H9 (cell line): ENCODE measurements around the gene ADAM22. TPM values are rescaled to one million over a fixed set of nuclear protein-coding genes. Genes with fewer than 3 reads are reported as not detected.

Source experiments
- DNase-seq: peaks from one replicate; pipeline ENCODE4 v3.0.0-alpha.2; 2017
- H2AFZ ChIP-seq: one replicate; pipeline ENCODE4 v1.6.1; 2013; ENCODE audit warnings: mild to moderate bottlenecking, low read length, control low read depth, moderate library complexity
- H2AK5ac ChIP-seq: 2 replicates; pipeline ENCODE4 v1.6.1; 2013; ENCODE audit warnings: low read length, control low read depth, mixed read lengths; ENCODE audit not compliant: insufficient read length
- H2BK120ac ChIP-seq: one replicate; pipeline ENCODE4 v1.6.1; 2013; ENCODE audit warnings: low read depth, mild to moderate bottlenecking, low read length, control low read depth, inconsistent platforms; ENCODE audit not compliant: poor library complexity, severe bottlenecking
- H2BK12ac ChIP-seq: 2 replicates; pipeline ENCODE4 v1.6.1; 2013; ENCODE audit warnings: low read length, control low read depth, mixed read lengths, low read depth; ENCODE audit not compliant: insufficient read length
- H2BK15ac ChIP-seq: 2 replicates; pipeline ENCODE4 v1.6.1; 2013; ENCODE audit warnings: low read depth, low read length, control low read depth
- H2BK20ac ChIP-seq: one replicate; pipeline ENCODE4 v1.6.1; 2013; ENCODE audit warnings: low read depth, mild to moderate bottlenecking, low read length, control low read depth, inconsistent platforms; ENCODE audit not compliant: poor library complexity, severe bottlenecking
- H2BK5ac ChIP-seq: 2 replicates; pipeline ENCODE4 v1.6.1; 2013; ENCODE audit warnings: low read length, control low read depth, mixed read lengths; ENCODE audit not compliant: insufficient read length
- H3K14ac ChIP-seq: 2 replicates; pipeline ENCODE4 v1.6.1; 2013; ENCODE audit warnings: low read length, control low read depth; ENCODE audit not compliant: insufficient read depth
- H3K18ac ChIP-seq: 2 replicates; pipeline ENCODE4 v1.6.1; 2013; ENCODE audit warnings: low read depth, mild to moderate bottlenecking, mixed read lengths, low read length, control low read depth; ENCODE audit not compliant: insufficient read length
- H3K23ac ChIP-seq: 2 replicates; pipeline ENCODE4 v1.6.1; 2013; ENCODE audit warnings: low read length, control low read depth, mixed read lengths, low read depth; ENCODE audit not compliant: insufficient read length
- H3K23me2 ChIP-seq: 2 replicates; pipeline ENCODE4 v1.6.1; 2013; ENCODE audit warnings: low read depth, mild to moderate bottlenecking, mixed read lengths, low read length, control low read depth; ENCODE audit not compliant: insufficient read length, poor library complexity, severe bottlenecking
- H3K27ac ChIP-seq: 2 replicates; pipeline ENCODE4 v1.5.1; 2013; ENCODE audit warnings: low read length, control low read depth, mixed read lengths, low read depth; ENCODE audit not compliant: insufficient read length
- H3K27me3 ChIP-seq: 2 replicates; pipeline ENCODE4 v1.6.1; 2013; ENCODE audit warnings: low read length, control low read depth, inconsistent platforms; ENCODE audit not compliant: insufficient read depth
- H3K4ac ChIP-seq: 2 replicates; pipeline ENCODE4 v1.6.1; 2013; ENCODE audit warnings: low read depth, mild to moderate bottlenecking, control low read depth, inconsistent platforms, low read length, moderate library complexity
- H3K4me1 ChIP-seq: 2 replicates; pipeline ENCODE4 v1.6.1; 2013; ENCODE audit warnings: low read length, control low read depth, inconsistent platforms; ENCODE audit not compliant: insufficient read depth
- H3K4me2 ChIP-seq: 2 replicates; pipeline ENCODE4 v1.6.1; 2013; ENCODE audit warnings: low read length, control low read depth, mixed read lengths; ENCODE audit not compliant: insufficient read length, insufficient read depth
- H3K56ac ChIP-seq: 2 replicates; pipeline ENCODE4 v1.6.1; 2013; ENCODE audit warnings: low read depth, mild to moderate bottlenecking, mixed read lengths, low read length, control low read depth; ENCODE audit not compliant: insufficient read length
- H3K79me1 ChIP-seq: 2 replicates; pipeline ENCODE4 v1.6.1; 2013; ENCODE audit warnings: low read depth, mild to moderate bottlenecking, moderate library complexity, low read length, control low read depth, inconsistent platforms; ENCODE audit not compliant: insufficient read depth, poor library complexity, severe bottlenecking
- H3K79me2 ChIP-seq: 2 replicates; pipeline ENCODE4 v1.6.1; 2013; ENCODE audit warnings: low read length, control low read depth, inconsistent platforms; ENCODE audit not compliant: insufficient read depth
- H3K9ac ChIP-seq: 2 replicates; pipeline ENCODE4 v1.6.1; 2013; ENCODE audit warnings: low read length, control low read depth, mixed read lengths; ENCODE audit not compliant: insufficient read length; ENCODE audit errors: extremely low read depth
- H3K9me3 ChIP-seq: one replicate; pipeline ENCODE4 v1.6.1; 2013; ENCODE audit warnings: low read depth, low read length, inconsistent platforms; ENCODE audit not compliant: control insufficient read depth
- H3T11ph ChIP-seq: one replicate; pipeline ENCODE4 v1.6.1; 2013; ENCODE audit warnings: mild to moderate bottlenecking, low read length, control low read depth, inconsistent platforms
- H4K20me1 ChIP-seq: one replicate; pipeline ENCODE4 v1.6.1; 2013; ENCODE audit not compliant: control insufficient read depth, insufficient read length, insufficient read depth
- H4K5ac ChIP-seq: 2 replicates; pipeline ENCODE4 v1.6.1; 2013; ENCODE audit warnings: low read depth, mild to moderate bottlenecking, mixed read lengths, low read length, control low read depth; ENCODE audit not compliant: insufficient read length
- H4K8ac ChIP-seq: replicated peaks from 2 replicates; pipeline ENCODE4 v1.6.1; 2013; ENCODE audit warnings: low read length, control low read depth, mixed read lengths, low read depth; ENCODE audit not compliant: insufficient read length
- H4K91ac ChIP-seq: 2 replicates; pipeline ENCODE4 v1.6.1; 2013; ENCODE audit warnings: low read depth, mild to moderate bottlenecking, moderate library complexity, mixed read lengths, low read length, control low read depth; ENCODE audit not compliant: insufficient read length
- H3K27ac Mint-ChIP-seq, 3 experiments: 2 replicates in 2 of 3; 3 replicates in 1 of 3; pipeline ENCODE4 v1.8.0; 2020 to 2021; ENCODE audit warnings: mixed read lengths in 3 of 3, mild to moderate bottlenecking in 1 of 3, moderate library complexity in 1 of 3
- H3K27me3 Mint-ChIP-seq: 2 replicates; pipeline ENCODE4 v1.8.0; 2021; ENCODE audit warnings: low read depth, mild to moderate bottlenecking, moderate library complexity, mixed read lengths
- H3K36me3 Mint-ChIP-seq, 3 experiments: 2 replicates in 2 of 3; 3 replicates in 1 of 3; pipeline ENCODE4 v1.8.0; 2020 to 2021; ENCODE audit warnings: low read depth in 3 of 3, mixed read lengths in 3 of 3; ENCODE audit not compliant: insufficient read depth in 1 of 3
- H3K4me1 Mint-ChIP-seq, 2 experiments: 2 replicates each; pipeline ENCODE4 v1.8.0; 2020; ENCODE audit warnings: mixed read lengths in 2 of 2
- H3K4me3 Mint-ChIP-seq, 2 experiments: 2 replicates in 1 of 2; 3 replicates in 1 of 2; pipeline ENCODE4 v1.8.0; 2020 to 2021; ENCODE audit warnings: mild to moderate bottlenecking in 2 of 2, mixed read lengths in 2 of 2, moderate library complexity in 1 of 2
- H3K9me3 Mint-ChIP-seq, 2 experiments: 2 replicates in 1 of 2; 3 replicates in 1 of 2; pipeline ENCODE4 v1.8.0; 2020; ENCODE audit warnings: mild to moderate bottlenecking in 2 of 2, mixed read lengths in 2 of 2, moderate library complexity in 1 of 2
- WGBS: extraction: QIAGEN DNeasy Blood & Tissue Kit; methylation state at CpG from one replicate; pipeline ENCODE4 v1.1.7; 2013; ENCODE audit warnings: missing lambda C conversion rate, low lambda C conversion rate, mixed read lengths; ENCODE audit not compliant: insufficient read length; ENCODE audit errors: extremely low coverage; 5-methylcytosine and 5-hydroxymethylcytosine counted together
- total RNA-seq: library from RNA; stranded (reverse); gene quantifications from 2 replicates; pipeline ENCODE4 v1.2.1, GENCODE V29; 2021
- TF ChIP-seq, protein P1 (sequence below): fragments of 200-600 bp; sonication (generic); conservative IDR thresholded peaks from 3 replicates; pipeline ENCODE4 v1.8.0; 2021; ENCODE audit warnings: antibody characterized with exemption, mild to moderate bottlenecking

Gene ADAM22
- total RNA-seq, 1 experiment from 2014 or later: 8.7 TPM

DNA sequence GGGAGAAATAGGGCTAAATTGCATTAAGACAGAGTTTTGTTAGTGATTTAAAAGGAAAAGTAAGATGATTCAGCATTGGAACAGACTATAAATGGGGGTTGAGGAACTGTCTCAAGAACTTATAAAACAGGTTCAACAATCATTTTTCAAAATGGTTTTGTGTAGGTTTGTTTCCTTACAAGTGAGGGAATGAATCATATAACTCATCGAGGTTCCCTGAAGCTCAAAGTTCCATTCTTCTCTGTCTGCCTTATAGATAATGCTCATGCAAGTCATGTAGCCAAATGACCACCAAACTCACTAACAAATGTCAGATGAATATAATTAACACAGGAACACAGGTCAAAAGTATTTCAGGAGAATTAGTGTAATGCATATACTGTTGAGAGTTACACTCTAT, 27.7 kb downstream of the ADAM22 start:
- no peaks in the 10 kb centered on the region for H3K27me3 ChIP-seq
- peaks cover 3% of the 10 kb centered on the region for H4K20me1 ChIP-seq
- no peak overlapping the region for H3K14ac ChIP-seq
- Mint-ChIP-seq H3K36me3 (peaks cover 5 to 15% (median 5%) of the 10 kb centered on the region in 3 experiments; a peak in 5 of 7 replicates), H3K27ac (no peak overlapping the region), H3K9me3 (peaks cover 6 to 7% of the 10 kb centered on the region in 2 experiments; a peak in 4 of 5 replicates), H3K4me3 (no peak overlapping the region), H3K27me3 (no peaks in the 10 kb centered on the region), H3K4me1 (peaks cover 0 to 6% of the 10 kb centered on the region in 2 experiments; a peak in 2 of 4 replicates)
- TF ChIP-seq, protein P1, sequence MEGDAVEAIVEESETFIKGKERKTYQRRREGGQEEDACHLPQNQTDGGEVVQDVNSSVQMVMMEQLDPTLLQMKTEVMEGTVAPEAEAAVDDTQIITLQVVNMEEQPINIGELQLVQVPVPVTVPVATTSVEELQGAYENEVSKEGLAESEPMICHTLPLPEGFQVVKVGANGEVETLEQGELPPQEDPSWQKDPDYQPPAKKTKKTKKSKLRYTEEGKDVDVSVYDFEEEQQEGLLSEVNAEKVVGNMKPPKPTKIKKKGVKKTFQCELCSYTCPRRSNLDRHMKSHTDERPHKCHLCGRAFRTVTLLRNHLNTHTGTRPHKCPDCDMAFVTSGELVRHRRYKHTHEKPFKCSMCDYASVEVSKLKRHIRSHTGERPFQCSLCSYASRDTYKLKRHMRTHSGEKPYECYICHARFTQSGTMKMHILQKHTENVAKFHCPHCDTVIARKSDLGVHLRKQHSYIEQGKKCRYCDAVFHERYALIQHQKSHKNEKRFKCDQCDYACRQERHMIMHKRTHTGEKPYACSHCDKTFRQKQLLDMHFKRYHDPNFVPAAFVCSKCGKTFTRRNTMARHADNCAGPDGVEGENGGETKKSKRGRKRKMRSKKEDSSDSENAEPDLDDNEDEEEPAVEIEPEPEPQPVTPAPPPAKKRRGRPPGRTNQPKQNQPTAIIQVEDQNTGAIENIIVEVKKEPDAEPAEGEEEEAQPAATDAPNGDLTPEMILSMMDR: no peak
- no peak overlapping the region for H2BK12ac ChIP-seq
- no peak overlapping the region for H3K27ac ChIP-seq
- no peak overlapping the region for H2BK5ac ChIP-seq
- H3T11ph ChIP-seq: no peak overlapping the region
- no peak overlapping the region for H3K18ac ChIP-seq
- no peak overlapping the region for H3K4ac ChIP-seq
- no peak overlapping the region for H4K8ac ChIP-seq
- H4K91ac ChIP-seq: no peak overlapping the region
- no peaks in the 10 kb centered on the region for H3K23me2 ChIP-seq
- H3K4me2 ChIP-seq: no peak overlapping the region
- H3K4me1 ChIP-seq: no peaks in the 10 kb centered on the region
- H3K9ac ChIP-seq: no peak overlapping the region
- no CpG with 5 or more reads among the region's 1 CpG for WGBS
- no peak overlapping the region for H2AFZ ChIP-seq
- no peaks in the 10 kb centered on the region for H3K9me3 ChIP-seq
- H3K23ac ChIP-seq: no peak overlapping the region
- H3K79me2 ChIP-seq: no peaks in the 10 kb centered on the region
- no peak overlapping the region for H3K56ac ChIP-seq
- no peak overlapping the region for H2BK20ac ChIP-seq
- no peak overlapping the region for H2BK15ac ChIP-seq
- no peaks in the 10 kb centered on the region for H3K79me1 ChIP-seq
- no peak for DNase-seq
- no peak overlapping the region for H2AK5ac ChIP-seq
- no peak overlapping the region for H4K5ac ChIP-seq
- H2BK120ac ChIP-seq: no peak overlapping the region
